HEK293 (cell line): ENCODE data around the gene ZNF385C.

Source experiments
- GLI2 ChIP-seq: fragments of 450-650 bp; formaldehyde crosslinking; IDR thresholded peaks from 2 replicates; pipeline ENCODE4; 2017; ENCODE audit warnings: missing biosample characterization, missing genetic modification characterization, low read depth, borderline replicate concordance
- SETDB1 ChIP-seq: IDR thresholded peaks from one replicate; pipeline ENCODE4 v1.6.1; 2017; ENCODE audit warnings: mild to moderate bottlenecking, low read length, moderate library complexity, mixed read lengths; ENCODE audit not compliant: insufficient read length
- ZNF416 ChIP-seq: fragments of 450-650 bp; formaldehyde crosslinking; IDR thresholded peaks from 2 replicates; pipeline ENCODE4 v1.5.1; 2016; ENCODE audit warnings: missing biosample characterization, missing genetic modification characterization
- ZNF426 ChIP-seq: fragments of 450-650 bp; formaldehyde crosslinking; IDR thresholded peaks from 2 replicates; pipeline ENCODE4 v1.5.1; 2017; ENCODE audit warnings: missing biosample characterization, missing genetic modification characterization, mild to moderate bottlenecking, inconsistent platforms, moderate library complexity
- ZNF521 ChIP-seq: fragments of 450-650 bp; formaldehyde crosslinking; IDR thresholded peaks from 2 replicates; pipeline ENCODE4 v1.5.1; 2017; ENCODE audit warnings: missing biosample characterization, mild to moderate bottlenecking, missing genetic modification characterization
- ZNF549 ChIP-seq: fragments of 450-650 bp; IDR thresholded peaks from 2 replicates; pipeline ENCODE4 v1.5.1; 2018; ENCODE audit warnings: missing biosample characterization, missing genetic modification characterization, mild to moderate bottlenecking, inconsistent platforms, moderate library complexity
- ZNF555 ChIP-seq: fragments of 450-650 bp; formaldehyde crosslinking; conservative IDR thresholded peaks from 2 replicates; pipeline ENCODE4 v1.5.1; 2017; ENCODE audit warnings: missing biosample characterization, mild to moderate bottlenecking, missing genetic modification characterization, inconsistent platforms
- ZNF560 ChIP-seq: fragments of 450-650 bp; formaldehyde crosslinking; IDR thresholded peaks from 2 replicates; pipeline ENCODE4 v1.5.1; 2017; ENCODE audit warnings: missing biosample characterization, missing genetic modification characterization, borderline replicate concordance
- ZNF623 ChIP-seq: fragments of 450-650 bp; formaldehyde crosslinking; IDR thresholded peaks from 2 replicates; pipeline ENCODE4 v1.5.1; 2016; ENCODE audit warnings: missing biosample characterization, missing genetic modification characterization
- ZNF670 ChIP-seq: fragments of 450-650 bp; formaldehyde crosslinking; IDR thresholded peaks from 2 replicates; pipeline ENCODE4 v1.5.1; 2016; ENCODE audit warnings: missing biosample characterization, missing genetic modification characterization, low read depth
- TF ChIP-seq, protein P1 (sequence below): fragments of 450-650 bp; formaldehyde crosslinking; IDR thresholded peaks from 2 replicates; pipeline ENCODE4 v1.5.1; 2016; ENCODE audit warnings: missing biosample characterization, missing genetic modification characterization
- TF ChIP-seq, protein P2 (sequence below): fragments of 450-650 bp; formaldehyde crosslinking; IDR thresholded peaks from 2 replicates; pipeline ENCODE4 v1.5.1; 2016; ENCODE audit warnings: missing biosample characterization, missing genetic modification characterization, borderline replicate concordance
- TF ChIP-seq, protein P3 (sequence below): fragments of 450-650 bp; formaldehyde crosslinking; IDR thresholded peaks from 2 replicates; pipeline ENCODE4 v1.5.1; 2017; ENCODE audit warnings: missing biosample characterization, missing genetic modification characterization
- TF ChIP-seq, protein P4 (sequence below): fragments of 450-650 bp; formaldehyde crosslinking; conservative IDR thresholded peaks from 2 replicates; pipeline ENCODE4 v1.5.1; 2016; ENCODE audit warnings: low read depth, missing biosample characterization, missing genetic modification characterization
- TF ChIP-seq, protein P5 (sequence below): fragments of 450-650 bp; formaldehyde crosslinking; IDR thresholded peaks from 2 replicates; pipeline ENCODE4 v1.5.1; 2016; ENCODE audit warnings: missing biosample characterization, missing genetic modification characterization
- TF ChIP-seq, protein P6 (sequence below): fragments of 450-650 bp; formaldehyde crosslinking; IDR thresholded peaks from 2 replicates; pipeline ENCODE4 v1.5.1; 2016; ENCODE audit warnings: missing biosample characterization, missing genetic modification characterization

The ZNF385C gene

DNA sequence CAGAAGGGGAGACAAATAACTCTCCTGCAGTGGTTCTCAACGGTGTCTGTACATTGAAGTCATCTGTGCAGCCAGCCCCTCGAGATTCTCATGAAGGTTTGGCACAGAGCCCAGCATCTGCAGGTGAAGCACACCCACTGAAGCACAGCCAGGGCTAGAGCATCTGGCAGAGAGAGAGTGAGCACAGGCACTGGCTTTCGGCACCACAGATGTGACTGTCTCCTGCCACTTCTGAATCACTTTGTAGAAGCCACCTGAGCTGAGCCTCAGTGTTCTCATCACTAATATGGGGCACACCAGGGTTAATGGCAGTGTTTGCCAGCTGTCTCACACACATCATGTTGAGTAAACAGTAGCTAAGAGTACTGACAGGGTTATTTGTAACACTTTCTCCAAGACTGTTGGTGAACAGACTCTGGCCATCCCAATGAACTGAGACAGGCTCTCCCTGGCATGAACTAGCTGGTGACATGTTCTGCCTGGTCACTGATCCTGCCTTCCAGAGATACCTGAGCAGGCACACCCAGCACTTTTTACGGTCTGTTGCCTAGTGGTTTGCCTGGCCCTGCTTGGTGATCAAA is 35.3 kb upstream of the ZNF385C start (continued):
- TF ChIP-seq, protein P1, sequence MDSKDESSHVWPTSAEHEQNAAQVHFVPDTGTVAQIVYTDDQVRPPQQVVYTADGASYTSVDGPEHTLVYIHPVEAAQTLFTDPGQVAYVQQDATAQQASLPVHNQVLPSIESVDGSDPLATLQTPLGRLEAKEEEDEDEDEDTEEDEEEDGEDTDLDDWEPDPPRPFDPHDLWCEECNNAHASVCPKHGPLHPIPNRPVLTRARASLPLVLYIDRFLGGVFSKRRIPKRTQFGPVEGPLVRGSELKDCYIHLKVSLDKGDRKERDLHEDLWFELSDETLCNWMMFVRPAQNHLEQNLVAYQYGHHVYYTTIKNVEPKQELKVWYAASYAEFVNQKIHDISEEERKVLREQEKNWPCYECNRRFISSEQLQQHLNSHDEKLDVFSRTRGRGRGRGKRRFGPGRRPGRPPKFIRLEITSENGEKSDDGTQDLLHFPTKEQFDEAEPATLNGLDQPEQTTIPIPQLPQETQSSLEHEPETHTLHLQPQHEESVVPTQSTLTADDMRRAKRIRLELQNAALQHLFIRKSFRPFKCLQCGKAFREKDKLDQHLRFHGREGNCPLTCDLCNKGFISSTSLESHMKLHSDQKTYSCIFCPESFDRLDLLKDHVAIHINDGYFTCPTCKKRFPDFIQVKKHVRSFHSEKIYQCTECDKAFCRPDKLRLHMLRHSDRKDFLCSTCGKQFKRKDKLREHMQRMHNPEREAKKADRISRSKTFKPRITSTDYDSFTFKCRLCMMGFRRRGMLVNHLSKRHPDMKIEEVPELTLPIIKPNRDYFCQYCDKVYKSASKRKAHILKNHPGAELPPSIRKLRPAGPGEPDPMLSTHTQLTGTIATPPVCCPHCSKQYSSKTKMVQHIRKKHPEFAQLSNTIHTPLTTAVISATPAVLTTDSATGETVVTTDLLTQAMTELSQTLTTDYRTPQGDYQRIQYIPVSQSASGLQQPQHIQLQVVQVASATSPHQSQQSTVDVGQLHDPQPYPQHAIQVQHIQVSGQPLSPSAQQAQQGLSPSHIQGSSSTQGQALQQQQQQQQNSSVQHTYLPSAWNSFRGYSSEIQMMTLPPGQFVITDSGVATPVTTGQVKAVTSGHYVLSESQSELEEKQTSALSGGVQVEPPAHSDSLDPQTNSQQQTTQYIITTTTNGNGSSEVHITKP (tag by site-specific recombination): no peak
- TF ChIP-seq, protein P2, sequence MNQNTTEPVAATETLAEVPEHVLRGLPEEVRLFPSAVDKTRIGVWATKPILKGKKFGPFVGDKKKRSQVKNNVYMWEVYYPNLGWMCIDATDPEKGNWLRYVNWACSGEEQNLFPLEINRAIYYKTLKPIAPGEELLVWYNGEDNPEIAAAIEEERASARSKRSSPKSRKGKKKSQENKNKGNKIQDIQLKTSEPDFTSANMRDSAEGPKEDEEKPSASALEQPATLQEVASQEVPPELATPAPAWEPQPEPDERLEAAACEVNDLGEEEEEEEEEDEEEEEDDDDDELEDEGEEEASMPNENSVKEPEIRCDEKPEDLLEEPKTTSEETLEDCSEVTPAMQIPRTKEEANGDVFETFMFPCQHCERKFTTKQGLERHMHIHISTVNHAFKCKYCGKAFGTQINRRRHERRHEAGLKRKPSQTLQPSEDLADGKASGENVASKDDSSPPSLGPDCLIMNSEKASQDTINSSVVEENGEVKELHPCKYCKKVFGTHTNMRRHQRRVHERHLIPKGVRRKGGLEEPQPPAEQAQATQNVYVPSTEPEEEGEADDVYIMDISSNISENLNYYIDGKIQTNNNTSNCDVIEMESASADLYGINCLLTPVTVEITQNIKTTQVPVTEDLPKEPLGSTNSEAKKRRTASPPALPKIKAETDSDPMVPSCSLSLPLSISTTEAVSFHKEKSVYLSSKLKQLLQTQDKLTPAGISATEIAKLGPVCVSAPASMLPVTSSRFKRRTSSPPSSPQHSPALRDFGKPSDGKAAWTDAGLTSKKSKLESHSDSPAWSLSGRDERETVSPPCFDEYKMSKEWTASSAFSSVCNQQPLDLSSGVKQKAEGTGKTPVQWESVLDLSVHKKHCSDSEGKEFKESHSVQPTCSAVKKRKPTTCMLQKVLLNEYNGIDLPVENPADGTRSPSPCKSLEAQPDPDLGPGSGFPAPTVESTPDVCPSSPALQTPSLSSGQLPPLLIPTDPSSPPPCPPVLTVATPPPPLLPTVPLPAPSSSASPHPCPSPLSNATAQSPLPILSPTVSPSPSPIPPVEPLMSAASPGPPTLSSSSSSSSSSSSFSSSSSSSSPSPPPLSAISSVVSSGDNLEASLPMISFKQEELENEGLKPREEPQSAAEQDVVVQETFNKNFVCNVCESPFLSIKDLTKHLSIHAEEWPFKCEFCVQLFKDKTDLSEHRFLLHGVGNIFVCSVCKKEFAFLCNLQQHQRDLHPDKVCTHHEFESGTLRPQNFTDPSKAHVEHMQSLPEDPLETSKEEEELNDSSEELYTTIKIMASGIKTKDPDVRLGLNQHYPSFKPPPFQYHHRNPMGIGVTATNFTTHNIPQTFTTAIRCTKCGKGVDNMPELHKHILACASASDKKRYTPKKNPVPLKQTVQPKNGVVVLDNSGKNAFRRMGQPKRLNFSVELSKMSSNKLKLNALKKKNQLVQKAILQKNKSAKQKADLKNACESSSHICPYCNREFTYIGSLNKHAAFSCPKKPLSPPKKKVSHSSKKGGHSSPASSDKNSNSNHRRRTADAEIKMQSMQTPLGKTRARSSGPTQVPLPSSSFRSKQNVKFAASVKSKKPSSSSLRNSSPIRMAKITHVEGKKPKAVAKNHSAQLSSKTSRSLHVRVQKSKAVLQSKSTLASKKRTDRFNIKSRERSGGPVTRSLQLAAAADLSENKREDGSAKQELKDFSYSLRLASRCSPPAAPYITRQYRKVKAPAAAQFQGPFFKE (tag by site-specific recombination): no peak
- TF ChIP-seq ZNF555 (tag by site-specific recombination) (no peak), ZNF560 (no peak), ZNF416 (no peak), GLI2 (no peak), SETDB1 (no peak), ZNF623 (tag by site-specific recombination) (no peak), ZNF521 (no peak), ZNF670 (tag by site-specific recombination) (no peak), ZNF549 (no peak), ZNF426 (no peak)
- TF ChIP-seq, protein P3, sequence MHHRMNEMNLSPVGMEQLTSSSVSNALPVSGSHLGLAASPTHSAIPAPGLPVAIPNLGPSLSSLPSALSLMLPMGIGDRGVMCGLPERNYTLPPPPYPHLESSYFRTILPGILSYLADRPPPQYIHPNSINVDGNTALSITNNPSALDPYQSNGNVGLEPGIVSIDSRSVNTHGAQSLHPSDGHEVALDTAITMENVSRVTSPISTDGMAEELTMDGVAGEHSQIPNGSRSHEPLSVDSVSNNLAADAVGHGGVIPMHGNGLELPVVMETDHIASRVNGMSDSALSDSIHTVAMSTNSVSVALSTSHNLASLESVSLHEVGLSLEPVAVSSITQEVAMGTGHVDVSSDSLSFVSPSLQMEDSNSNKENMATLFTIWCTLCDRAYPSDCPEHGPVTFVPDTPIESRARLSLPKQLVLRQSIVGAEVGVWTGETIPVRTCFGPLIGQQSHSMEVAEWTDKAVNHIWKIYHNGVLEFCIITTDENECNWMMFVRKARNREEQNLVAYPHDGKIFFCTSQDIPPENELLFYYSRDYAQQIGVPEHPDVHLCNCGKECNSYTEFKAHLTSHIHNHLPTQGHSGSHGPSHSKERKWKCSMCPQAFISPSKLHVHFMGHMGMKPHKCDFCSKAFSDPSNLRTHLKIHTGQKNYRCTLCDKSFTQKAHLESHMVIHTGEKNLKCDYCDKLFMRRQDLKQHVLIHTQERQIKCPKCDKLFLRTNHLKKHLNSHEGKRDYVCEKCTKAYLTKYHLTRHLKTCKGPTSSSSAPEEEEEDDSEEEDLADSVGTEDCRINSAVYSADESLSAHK: peak; percentile 29; the same call in 1 of the 2 replicates
- TF ChIP-seq, protein P4, sequence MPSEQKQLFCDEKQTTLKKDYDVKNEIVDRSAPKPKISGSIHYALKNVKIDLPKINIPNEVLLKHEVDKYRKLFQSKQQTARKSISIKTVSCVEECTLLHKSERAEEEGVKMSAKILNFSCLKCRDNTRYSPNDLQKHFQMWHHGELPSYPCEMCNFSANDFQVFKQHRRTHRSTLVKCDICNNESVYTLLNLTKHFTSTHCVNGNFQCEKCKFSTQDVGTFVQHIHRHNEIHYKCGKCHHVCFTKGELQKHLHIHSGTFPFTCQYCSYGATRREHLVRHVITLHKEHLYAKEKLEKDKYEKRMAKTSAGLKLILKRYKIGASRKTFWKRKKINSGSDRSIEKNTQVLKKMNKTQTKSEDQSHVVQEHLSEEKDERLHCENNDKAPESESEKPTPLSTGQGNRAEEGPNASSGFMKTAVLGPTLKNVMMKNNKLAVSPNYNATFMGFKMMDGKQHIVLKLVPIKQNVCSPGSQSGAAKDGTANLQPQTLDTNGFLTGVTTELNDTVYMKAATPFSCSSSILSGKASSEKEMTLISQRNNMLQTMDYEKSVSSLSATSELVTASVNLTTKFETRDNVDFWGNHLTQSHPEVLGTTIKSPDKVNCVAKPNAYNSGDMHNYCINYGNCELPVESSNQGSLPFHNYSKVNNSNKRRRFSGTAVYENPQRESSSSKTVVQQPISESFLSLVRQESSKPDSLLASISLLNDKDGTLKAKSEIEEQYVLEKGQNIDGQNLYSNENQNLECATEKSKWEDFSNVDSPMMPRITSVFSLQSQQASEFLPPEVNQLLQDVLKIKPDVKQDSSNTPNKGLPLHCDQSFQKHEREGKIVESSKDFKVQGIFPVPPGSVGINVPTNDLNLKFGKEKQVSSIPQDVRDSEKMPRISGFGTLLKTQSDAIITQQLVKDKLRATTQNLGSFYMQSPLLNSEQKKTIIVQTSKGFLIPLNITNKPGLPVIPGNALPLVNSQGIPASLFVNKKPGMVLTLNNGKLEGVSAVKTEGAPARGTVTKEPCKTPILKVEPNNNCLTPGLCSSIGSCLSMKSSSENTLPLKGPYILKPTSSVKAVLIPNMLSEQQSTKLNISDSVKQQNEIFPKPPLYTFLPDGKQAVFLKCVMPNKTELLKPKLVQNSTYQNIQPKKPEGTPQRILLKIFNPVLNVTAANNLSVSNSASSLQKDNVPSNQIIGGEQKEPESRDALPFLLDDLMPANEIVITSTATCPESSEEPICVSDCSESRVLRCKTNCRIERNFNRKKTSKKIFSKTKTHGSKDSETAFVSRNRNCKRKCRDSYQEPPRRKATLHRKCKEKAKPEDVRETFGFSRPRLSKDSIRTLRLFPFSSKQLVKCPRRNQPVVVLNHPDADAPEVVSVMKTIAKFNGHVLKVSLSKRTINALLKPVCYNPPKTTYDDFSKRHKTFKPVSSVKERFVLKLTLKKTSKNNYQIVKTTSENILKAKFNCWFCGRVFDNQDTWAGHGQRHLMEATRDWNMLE (tag by site-specific recombination): no peak
- TF ChIP-seq, protein P5, sequence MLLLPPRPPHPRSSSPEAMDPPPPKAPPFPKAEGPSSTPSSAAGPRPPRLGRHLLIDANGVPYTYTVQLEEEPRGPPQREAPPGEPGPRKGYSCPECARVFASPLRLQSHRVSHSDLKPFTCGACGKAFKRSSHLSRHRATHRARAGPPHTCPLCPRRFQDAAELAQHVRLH: no peak
- TF ChIP-seq, protein P6, sequence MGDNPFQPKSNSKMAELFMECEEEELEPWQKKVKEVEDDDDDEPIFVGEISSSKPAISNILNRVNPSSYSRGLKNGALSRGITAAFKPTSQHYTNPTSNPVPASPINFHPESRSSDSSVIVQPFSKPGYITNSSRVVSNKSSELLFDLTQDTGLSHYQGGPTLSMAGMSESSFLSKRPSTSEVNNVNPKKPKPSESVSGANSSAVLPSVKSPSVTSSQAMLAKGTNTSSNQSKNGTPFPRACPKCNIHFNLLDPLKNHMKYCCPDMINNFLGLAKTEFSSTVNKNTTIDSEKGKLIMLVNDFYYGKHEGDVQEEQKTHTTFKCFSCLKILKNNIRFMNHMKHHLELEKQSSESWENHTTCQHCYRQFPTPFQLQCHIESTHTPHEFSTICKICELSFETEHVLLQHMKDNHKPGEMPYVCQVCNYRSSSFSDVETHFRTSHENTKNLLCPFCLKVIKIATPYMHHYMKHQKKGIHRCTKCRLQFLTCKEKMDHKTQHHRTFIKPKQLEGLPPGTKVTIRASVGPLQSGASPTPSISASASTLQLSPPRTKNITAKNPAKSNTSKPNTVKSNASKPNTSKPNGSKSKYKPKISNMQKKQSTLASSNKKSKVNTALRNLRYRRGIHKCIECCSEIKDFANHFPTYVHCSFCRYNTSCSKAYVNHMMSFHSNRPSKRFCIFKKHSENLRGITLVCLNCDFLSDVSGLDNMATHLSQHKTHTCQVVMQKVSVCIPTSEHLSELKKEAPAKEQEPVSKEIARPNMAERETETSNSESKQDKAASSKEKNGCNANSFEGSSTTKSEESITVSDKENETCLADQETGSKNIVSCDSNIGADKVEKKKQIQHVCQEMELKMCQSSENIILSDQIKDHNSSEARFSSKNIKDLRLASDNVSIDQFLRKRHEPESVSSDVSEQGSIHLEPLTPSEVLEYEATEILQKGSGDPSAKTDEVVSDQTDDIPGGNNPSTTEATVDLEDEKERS (tag by site-specific recombination): no peak
